ENCODE measurements around the gene TAPBPL. TPM values are rescaled to one million over a fixed set of nuclear protein-coding genes. Genes with fewer than 3 reads are reported as not detected.

Gene TAPBPL
- polyA plus RNA-seq, 12 donors: 5.0 to 15.8 (median 8.7) TPM; not detected in 2

DNA sequence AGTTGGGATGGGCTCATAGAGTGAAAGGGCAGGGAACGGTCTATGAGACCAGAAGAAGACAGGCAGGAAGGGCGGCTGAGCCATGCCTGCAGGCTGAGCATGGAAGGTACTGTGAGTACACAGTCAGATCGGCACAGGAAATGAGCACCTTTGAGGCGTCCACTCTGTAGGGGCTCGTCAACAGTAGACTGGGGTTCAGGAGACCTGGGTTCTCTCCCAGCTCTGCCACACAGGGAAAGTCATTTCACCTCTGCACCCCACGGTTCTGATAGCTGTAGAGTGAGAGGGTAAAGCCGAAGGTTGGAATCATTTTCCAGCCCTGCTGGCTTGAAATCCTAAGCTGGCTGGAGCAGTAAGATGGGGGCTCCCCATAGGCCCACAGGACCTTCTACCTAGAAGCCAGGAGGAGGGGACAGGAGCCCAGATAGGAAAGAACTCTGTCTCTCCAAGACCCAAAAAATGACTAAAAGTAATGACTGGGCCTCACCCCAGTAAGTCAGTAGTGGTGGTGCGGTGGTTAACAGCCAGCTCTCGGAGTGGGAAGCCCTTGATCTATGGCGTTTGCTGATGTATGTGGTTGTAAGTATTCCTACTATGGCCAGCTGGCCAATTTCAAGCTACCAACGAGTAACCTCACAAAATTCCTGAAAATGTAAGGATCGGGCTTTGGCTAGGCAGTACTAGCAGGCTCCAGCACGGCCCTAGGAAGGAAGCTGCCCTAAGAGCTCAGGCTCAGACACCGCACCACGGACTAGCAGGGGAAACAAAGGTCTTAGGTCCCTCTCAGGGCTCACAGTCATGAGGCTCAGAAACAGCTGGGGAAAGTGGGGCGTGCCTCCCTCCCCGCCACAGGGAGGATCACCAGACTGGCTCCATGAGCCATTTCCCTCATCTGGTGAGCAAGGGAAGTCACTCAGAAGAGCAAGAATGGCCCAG is 17.4 kb upstream of the TAPBPL start:
- DNase-seq: no peak

DNA sequence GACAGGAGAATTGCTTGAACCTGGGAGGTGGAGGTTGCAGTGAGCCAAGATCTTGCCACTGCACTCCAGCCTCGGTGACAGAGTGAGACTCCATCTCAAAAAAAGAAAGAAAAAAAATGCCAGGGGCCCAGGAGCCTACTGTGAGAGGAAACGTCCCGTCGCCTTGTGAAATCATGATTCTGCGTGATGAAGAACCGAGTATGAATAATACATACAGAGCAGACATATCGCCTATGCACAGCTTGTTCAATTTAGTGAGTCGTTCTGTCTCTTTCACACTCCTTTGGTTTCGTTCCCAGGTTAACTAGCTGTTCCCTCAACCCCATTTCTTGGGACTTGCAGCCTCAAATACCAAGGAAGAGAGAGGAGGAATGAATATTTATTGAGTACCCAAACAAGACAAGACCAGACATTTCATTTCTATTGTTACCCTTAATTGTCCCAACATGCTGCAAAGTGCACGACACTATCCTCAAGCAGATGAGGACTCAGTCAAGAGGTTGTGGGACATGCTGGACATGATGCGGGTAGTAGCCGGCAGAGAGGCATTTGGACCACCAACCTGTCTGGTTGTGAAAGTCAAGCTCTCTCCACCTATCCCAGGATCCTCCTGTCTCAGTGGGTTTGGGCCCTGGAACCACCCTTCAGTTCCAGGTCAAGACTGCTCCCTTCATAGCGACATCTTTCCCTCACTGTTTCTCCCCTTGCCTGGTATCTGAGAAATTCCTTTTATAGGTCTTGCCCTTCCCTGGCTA is 15.7 kb upstream of the TAPBPL start:
- no peak for DNase-seq

DNA sequence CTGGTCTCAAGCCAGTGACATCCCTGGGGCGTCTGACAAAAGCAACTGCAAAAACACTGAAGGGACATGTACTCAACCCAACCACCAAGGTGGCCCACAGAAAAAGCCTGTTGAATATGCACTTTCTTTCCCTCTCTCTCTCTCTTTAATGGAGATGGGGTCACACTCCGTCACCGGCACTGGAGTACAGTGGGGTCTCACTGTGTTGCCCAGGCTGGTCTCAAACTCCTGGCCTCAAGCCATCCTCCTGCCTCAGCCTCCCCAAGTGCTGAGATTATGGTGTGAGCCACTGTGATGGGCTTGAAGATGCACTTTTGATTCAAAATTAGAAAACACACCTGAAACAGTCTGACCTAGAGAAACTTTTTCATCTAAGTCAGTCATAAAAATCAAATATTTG is 14.3 kb upstream of the TAPBPL start:
- no peak for DNase-seq

DNA sequence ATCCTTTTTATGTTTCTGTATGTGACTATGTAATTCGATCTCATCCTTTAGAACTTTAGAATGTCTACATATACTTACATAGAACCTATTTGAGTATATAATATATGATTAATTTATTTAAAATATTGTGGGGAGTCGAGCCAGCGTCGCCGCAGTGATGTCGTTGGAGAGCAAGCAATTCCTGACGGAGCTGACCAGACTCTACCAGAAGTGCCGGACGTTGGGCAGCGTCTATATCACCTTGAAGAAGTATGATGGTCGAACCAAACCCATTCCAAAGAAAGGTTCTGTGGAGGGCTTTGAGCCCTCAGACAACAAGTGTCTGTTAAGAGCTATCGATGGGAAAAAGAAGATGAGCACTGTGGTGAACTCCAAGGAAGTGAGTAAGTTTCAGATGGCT is 13.5 kb upstream of the TAPBPL start:
- no peak for DNase-seq

DNA sequence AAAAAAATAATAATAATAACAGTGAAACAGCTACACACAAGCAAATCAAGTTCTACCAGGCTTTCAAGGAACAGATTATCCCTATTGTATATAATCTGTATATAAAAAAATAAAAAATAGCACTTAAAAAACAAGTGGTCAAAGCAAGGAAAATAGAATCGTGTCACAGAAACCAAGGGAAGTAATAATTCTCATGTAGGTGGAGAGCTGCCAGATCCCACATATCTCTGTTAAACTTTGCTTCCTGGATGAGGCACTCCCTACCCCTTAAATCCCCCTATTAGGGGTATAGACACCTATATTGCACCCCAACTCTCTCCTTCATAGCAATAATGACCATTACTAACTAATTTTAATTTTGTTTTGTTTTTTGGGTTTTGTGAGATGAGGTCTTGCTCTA is 11.5 kb upstream of the TAPBPL start:
- DNase-seq: no peak

DNA sequence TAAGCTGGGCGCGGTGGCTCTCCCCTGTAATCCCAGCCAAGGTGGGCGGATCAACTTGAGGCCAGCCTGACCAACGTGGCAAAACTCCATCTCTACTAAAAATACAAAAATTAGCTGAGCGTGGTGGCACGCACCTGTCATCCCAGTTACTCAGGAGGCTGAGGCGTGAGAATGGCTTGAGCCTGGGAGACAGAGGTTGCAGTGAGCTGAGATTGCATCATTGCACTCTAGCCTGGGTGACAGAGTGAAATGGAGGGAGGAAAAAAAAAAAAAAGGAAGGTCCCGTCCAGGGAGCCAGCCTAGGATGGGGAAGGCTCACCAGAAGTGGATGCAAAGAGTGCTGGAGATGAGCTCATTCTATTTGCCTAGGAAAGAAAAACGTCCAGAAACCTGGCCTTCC is 9.0 kb upstream of the TAPBPL start:
- no peak for DNase-seq

DNA sequence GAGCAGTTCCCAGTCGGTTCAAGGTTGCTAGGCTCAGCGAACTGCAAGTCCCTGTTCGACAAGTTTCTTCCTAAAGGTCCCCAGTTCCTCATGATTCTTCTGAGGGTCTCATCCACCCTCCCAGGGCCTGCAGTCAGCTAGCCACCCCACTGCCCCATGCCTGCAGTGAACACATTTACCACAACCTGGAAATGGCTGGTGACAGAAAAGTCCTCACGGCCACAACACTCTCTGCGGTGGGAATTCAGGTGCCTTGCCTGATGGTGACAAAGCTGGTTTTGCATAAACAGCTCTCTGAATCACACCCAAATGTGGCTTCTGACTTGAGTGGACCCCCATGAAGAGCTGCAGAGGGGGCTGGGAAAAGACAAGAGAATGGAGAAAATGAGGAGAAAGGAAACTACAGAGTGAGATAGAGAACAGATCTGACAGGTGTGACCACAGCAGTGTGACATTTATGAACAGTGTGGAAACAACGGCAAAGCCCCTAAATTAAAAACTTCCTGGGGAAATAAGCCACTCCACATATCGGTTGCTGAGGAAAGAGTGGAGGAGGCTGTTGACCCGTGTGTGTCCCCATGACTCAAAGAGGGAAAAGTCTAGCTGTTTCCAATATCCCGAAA is 8.4 kb upstream of the TAPBPL start:
- DNase-seq: no peak

DNA sequence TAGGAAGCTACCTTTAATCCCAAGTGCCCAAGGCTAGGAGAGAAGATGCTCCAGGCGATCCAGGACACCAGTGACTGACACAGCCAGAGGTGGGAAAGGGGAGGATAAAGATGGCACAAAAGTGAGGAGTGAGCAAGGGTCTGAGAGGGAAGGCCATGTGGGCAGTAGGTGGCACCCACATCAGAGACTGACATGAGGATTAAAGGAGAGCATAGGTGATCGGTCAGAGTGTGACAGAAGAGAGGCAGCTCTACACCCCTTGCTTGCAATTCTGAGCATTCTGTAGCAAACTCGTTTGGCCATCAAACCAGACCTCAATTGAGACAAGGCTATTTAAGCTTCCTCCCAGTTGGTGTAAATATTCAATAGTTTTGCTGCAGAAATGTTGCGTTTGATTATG is 7.8 kb upstream of the TAPBPL start:
- no peak for DNase-seq

DNA sequence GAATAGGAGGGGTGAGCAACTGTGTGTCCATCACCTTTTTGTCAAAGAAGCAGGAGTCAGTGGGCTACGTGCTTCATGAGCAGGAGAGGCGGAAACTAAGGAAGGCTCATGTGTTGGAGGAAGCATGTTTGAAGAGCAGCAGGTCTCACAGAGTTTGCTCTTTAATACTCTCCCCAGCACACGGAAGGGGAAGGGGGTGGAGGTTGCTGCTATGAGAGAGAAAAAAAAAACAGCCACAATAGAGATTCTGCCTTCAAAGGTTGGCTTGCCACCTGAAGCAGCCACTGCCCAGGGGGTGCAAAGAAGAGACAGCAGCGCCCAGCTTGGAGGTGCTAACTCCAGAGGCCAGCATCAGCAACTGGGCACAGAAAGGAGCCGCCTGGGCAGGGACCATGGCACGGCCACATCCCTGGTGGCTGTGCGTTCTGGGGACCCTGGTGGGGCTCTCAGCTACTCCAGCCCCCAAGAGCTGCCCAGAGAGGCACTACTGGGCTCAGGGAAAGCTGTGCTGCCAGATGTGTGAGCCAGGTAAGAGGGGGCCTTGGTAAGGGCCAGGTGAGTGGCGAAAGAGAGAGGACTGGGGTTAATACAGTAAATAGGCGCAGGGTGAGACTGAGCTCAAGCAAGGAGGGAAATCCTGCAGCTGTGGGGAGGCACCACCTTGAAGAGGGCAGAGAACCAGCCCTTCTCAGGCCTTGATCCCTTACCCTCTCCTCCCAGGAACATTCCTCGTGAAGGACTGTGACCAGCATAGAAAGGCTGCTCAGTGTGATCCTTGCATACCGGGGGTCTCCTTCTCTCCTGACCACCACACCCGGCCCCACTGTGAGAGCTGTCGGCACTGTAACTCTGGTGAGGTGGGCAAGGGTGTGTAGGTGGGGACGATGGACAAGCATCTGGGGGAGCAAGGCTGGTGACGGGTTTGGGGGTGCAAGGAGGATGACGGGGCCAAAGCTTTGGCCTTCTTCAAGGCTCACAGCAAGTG is 6.8 kb upstream of the TAPBPL start, which contains the start of gene CD27:
Gene CD27, plus strand, starts transcription at position 252 of the 985 bp plus-strand sequence. Its CDS starts 141 bp downstream, at position 393.
- DNase-seq: no peak

DNA sequence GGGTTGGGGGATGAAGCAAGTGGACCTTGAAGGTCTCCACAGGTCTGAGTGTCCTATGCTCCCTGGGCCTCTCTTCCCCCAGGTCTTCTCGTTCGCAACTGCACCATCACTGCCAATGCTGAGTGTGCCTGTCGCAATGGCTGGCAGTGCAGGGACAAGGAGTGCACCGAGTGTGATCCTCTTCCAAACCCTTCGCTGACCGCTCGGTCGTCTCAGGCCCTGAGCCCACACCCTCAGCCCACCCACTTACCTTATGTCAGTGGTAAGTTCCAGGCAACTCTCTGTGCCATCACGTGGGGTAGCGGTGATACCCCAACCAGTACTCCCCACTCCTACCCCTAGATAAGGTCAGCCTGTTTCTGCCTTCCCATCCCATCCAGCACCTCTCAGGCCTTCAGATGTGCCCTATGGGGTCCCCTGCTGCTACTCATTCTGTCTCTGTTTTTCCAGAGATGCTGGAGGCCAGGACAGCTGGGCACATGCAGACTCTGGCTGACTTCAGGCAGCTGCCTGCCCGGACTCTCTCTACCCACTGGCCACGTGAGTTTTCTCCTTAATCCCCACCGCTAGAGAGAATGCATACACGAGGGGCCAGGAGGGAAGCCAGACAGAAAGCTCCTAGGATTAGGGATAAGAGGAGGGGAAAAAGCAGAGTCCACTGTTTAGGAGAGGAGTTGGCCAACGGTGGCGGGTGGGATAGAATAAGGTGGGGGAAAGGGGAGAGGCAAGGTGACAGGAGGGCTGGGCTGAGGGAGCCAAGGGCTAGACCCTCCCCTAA is 1.6 kb upstream of the TAPBPL start:
- no peak for DNase-seq

DNA sequence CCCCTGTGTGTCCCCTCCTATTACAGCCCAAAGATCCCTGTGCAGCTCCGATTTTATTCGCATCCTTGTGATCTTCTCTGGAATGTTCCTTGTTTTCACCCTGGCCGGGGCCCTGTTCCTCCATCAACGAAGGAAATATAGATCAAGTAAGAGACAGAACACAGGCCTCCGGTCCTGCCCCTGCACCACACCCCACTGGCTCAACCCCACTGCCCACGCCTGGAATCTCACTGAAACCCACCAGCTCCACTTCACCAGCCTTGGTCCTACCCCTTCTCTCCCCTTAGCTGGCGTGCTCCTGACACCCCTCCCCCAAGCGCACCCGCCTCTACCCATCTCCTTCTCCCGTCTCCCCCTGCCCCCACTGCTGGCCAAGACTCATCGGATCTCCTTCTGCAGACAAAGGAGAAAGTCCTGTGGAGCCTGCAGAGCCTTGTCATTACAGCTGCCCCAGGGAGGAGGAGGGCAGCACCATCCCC is 934 bp upstream of the TAPBPL start:
- DNase-seq: no peak

DNA sequence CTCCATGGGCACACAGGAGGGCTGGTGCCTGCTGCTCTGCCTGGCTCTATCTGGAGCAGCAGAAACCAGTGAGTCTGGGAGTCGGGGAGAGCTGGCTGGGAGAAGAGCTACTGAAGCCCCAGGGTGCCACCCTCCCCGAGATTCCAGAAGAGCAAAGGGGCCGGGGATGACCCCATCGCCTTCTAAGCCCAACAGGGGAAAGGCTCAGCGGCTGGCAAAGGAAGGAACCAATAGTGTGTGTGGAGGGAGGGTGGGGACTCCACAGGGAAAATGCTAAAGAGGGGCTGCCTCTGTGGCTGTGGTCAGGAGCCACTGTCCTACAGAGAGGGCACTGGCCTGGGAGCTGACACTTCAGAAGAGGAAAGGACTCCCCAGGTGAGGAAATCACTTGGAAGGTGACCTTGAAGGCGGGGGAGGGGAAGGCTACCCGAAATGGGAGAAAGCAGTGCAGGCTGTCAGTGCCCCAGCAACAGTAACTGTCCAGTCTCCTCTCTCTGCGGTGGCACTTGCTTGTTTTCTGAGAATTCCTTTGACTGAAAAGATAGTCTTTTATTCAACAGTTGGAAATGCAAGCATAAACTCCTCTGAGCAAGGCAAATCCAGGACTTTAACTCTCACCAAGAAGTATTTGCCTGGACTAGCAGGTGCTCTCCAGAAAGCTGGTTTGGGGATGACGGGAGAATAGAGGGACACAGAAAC is 552 bp downstream of the TAPBPL start:
- no peak for DNase-seq

DNA sequence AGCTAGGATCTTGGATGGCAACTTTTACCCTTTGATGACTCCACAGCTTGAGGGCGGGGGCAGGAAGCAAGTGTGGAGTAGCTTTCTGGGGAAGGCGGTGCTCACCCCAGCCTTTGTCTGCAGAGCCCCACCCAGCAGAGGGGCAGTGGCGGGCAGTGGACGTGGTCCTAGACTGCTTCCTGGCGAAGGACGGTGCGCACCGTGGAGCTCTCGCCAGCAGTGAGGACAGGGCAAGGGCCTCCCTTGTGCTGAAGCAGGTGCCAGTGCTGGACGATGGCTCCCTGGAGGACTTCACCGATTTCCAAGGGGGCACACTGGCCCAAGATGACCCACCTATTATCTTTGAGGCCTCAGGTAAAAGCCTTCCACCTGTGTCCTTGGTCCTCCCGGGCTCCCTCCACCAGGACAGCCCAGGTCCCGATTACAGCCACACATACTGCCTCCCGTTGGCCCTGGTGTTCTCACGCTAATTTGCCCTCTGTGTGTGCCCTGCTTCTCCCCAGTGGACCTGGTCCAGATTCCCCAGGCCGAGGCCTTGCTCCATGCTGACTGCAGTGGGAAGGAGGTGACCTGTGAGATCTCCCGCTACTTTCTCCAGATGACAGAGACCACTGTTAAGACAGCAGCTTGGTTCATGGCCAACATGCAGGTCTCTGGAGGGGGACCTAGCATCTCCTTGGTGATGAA is 1.2 kb downstream of the TAPBPL start:
- no peak for DNase-seq

DNA sequence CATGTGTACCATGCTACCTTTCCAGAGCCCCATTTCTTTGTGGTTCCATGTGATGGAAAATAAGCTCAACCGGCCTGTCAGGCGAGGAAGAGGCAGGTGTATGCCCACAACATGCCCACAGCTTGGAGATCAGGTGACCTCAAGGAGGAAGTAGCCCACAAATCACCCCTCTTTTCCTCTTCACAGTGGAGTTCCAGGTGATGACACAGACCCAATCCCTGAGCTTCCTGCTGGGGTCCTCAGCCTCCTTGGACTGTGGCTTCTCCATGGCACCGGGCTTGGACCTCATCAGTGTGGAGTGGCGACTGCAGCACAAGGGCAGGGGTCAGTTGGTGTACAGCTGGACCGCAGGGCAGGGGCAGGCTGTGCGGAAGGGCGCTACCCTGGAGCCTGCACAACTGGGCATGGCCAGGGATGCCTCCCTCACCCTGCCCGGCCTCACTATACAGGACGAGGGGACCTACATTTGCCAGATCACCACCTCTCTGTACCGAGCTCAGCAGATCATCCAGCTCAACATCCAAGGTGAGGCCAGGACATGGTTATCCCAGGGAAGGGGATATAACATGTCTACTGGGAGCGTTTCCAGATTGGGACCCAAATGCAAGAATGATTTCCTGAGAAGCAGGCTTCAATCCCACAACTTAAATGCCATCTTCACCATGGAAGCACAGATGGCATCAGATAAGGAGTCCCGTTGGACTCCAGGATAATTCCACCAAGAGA is 5.5 kb downstream of the TAPBPL start:
- DNase-seq: no peak

DNA sequence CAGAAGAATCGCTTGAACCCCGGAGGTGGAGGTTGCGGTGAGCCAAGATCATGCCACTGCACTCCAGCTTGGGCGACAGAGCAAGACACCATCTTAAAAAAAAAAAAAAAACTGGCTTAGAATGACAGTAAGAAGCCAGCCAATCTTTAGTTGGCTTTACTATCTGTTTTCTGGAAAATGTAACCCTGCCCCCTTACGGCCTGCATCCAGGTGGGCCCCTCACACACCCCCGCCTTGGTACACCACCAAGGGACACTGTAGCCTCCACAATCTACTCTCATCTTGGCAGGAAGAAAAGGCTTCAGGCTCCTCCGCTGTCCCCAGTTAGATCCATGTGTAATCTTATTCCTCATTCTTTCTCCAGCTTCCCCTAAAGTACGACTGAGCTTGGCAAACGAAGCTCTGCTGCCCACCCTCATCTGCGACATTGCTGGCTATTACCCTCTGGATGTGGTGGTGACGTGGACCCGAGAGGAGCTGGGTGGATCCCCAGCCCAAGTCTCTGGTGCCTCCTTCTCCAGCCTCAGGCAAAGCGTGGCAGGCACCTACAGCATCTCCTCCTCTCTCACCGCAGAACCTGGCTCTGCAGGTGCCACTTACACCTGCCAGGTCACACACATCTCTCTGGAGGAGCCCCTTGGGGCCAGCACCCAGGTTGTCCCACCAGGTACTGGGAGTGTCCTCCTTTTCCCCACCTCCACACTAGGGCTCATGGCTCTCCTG is 6.6 kb downstream of the TAPBPL start:
- no peak for DNase-seq

DNA sequence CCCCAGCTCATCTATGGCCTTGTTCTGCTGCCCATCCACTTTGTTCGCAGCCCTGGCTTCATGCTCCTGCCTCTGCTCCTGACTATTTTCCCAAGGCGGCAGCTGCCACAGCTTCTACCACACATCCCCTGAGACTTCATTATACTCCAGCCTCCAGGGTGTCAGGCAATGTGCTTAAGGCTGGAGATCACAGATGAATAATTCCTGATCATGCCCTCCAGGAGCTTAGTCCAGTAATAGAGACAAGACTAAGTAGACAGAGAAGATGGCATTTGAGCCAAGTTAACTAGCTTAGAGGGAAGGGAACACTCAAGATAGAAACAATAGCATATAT is 7.1 kb downstream of the TAPBPL start:
- DNase-seq: no peak

DNA sequence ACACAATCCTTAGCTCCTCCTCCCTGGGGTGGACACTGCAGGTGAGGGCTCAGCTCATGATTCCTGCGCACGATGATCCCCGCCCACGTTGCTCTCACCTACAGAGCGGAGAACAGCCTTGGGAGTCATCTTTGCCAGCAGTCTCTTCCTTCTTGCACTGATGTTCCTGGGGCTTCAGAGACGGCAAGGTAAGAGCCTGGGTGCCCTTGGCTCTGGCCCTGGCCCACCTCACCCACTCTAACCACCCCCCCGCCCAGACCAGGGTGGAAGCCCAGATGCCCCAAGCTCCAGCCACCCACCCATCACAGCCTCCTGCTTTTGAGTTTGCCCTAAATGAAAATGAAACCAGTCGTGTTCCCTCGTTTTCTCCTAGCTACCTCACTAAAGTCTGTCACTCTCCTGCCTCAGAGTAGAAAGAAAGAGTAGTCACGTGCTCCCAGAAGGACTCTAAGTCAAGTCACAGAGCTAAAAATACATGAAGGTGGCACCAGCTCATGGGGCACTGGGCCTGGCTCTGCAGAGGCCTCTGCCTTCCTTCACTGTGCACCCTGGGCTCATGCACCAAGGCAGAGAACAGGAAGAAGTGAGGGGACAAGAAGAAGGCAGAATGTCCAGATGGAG is 9.0 kb downstream of the TAPBPL start:
- DNase-seq: no peak
